ENCODE data around the gene SLCO1B1.
"Not testable (repeated sequence)": the region's sequence is repeated elsewhere in the genome, so short reads cannot be mapped to it uniquely, and the experiment has no call there.

The SLCO1B1 gene, protein sequence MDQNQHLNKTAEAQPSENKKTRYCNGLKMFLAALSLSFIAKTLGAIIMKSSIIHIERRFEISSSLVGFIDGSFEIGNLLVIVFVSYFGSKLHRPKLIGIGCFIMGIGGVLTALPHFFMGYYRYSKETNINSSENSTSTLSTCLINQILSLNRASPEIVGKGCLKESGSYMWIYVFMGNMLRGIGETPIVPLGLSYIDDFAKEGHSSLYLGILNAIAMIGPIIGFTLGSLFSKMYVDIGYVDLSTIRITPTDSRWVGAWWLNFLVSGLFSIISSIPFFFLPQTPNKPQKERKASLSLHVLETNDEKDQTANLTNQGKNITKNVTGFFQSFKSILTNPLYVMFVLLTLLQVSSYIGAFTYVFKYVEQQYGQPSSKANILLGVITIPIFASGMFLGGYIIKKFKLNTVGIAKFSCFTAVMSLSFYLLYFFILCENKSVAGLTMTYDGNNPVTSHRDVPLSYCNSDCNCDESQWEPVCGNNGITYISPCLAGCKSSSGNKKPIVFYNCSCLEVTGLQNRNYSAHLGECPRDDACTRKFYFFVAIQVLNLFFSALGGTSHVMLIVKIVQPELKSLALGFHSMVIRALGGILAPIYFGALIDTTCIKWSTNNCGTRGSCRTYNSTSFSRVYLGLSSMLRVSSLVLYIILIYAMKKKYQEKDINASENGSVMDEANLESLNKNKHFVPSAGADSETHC

DNA sequence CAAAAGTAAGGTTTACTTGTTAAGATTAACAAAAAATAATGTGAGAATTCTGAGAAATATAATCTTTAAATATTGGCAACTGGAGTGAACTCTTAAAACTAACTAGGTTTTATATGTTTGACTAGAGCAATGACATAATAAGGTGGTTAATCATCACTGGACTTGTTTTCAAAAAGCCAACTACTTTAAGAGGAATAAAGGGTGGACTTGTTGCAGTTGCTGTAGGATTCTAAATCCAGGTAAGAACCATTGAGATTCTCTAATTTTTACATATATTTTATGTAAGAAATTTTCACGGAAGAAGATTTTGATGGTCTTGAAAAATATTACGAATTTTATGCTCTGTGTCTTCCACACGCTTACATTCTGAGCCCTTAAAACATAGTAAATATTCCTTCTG is at the start of gene SLCO1B1:
TSS of gene SLCO1B1 (plus strand) at position 197 of the 400 bp plus-strand sequence. CDS start 10,381 bp downstream, outside the sequence.
- no peak for DNase-seq (ENCODE audit: low read depth in 2 of 2)

DNA sequence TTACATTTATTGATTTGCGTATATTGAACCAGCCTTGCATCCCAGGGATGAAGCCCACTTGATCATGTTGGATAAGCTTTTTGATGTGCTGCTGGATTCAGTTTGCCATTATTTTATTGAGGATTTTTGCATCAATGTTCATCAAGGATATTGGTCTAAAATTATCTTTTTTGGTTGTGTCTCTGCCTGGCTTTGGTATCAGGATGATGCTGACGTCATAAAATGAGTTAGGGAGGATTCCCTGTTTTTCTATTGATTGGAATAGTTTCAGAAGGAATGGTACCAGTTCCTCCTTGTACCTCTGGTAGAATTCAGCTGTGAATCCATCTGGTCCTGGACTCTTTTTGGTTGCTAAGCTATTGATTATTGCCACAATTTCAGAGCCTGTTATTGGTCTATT is 46.2 kb upstream of the SLCO1B1 start:
- DNase-seq (ENCODE audit: low read depth in 2 of 2): not testable (repeated sequence)

DNA sequence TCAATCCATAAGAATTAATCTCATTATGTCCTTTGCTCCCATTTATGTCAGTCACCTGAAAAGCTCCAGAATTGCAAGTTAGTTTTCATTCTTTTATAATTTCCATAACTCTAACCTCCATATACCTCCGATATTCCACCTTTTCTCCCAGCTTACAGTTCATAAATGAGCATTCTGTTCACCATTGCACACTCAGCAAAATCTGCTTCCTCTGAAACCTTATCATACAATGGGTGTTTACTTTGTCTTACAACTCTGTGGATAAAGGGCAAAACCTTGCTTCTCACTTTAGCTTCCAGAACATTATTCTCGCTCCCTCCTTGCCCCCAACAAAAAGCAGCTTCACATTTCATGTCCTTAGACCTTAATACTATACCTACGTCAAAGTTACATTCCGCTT is 19.3 kb upstream of the SLCO1B1 start:
- no peak for DNase-seq (ENCODE audit: low read depth in 2 of 2)

DNA sequence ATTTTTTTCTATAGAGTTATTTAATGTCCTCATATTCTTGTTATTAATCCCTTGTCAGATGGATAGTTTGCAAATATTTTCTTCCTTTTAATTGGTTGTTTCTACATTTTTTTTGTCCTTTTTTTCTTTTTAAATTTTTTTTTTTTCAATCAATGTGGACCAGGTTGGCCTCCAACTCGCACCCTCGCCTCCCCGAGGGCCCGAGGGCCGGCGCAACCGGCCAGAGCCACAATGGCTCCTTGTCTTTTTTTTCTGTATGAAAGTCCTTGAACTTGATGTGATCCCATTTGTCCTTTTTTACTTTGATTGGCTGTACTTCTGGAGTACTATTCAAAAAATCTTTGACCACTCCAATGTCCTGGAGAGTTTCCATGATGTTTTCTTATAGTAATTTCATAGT is 17.7 kb upstream of the SLCO1B1 start:
- DNase-seq (ENCODE audit: low read depth in 2 of 2): no peak

DNA sequence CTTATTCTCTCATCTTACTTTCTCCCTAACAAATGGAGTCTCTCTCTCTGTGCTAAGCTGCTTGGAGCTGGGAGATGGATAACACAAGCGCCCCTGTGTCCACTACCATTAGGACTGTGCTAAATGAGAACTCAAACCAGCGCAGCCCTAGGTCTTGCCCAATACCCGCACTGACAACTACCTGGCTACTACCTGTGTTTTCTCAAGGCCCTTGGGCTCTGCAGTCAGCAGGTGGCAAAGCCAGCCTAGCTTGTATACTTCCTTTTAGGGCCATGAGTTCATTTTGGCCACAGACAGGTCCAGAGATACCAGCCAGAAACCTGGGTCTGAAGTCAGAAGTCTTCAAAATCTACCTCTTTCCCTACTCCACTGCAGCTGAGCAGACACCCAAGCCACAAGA is 13.0 kb upstream of the SLCO1B1 start:
- DNase-seq (ENCODE audit: low read depth in 2 of 2): no peak

DNA sequence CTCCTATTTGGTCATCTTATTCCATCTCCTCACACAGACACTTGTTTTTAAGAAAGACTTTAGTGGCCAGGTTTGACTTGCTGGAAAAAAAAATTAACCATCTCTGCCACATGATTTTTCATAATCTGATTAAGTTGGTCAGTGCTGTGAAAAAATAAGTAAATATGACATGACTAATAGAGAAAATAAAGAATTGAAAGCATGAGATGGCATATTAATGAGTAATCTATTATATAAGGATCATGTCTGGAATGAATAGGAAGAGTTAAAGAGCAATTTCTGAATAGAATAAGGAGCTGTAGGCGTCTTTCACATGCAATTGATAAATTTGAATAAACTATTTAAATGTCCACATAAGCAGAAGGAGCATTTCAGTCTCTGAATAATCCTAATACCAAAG is 12.2 kb upstream of the SLCO1B1 start:
- no peak for DNase-seq (ENCODE audit: low read depth in 2 of 2)

DNA sequence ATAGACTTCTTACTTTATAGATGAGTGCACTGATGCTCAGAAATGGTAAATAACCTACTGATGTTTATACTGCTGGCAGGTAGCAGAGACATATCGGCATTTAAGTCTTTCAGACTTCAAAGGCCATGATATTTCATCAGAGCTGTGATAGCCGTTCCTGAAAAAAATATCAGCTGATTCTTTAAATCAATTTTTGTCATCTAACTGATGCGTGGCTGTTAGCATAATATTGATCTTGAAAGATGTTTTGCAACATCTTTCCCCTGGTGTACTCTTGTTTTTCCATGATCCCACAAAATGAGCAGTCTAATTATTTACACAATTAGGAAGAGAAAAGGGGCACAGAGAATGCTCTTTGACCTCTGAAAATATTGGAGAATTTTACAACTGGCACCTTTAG is 1.6 kb upstream of the SLCO1B1 start:
- no peak for DNase-seq (ENCODE audit: low read depth in 2 of 2)

DNA sequence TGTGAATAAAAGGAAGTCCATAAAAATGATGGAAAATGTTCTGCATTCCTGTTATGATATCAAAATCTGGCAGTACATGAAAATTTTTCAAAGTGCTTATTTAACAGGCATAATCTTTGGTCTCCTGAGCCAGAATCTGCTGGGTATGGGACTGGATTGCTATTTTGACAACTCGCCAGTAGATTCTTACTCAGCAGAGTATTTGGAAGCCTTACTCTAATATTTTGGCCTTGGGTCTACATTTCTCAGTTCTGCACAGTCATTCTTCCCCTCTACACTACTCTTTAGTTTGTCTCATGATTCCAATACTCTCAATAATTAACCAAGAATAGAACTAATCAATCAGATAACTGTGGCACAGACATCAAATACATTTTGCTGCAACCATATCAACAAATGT is 1.1 kb upstream of the SLCO1B1 start:
- DNase-seq (ENCODE audit: low read depth in 2 of 2): no peak

DNA sequence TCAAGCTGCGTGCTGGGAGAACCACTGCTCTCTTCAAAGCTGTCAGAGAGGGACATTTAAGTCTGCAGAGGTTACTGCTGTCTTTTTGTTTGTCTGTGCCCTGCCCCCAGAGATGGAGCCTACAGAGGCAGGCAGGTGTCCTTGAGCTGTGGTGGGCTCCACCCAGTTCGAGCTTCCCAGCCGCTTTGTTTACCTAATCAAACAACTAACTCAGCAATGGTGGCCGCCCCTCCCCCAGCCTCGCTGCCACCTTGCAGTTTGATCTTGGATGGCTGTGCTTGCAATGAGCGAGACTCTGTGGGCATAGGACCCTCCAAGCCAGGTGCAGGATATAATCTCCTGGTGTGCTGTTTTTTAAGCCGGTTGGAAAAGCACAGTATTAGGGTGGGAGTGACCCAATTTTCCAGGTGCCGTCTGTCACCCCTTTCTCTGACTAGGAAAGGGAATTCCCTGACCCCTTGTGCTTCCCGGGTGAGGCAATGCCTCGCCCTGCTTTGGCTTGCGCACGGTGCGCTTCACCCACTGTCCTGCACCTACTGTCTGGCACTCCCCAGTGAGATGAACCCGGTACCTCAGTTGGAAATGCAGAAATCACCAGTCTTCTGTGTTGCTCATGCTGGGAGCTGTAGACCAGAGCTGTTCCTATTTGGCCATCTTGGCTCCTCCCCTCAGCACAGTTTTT is 6.5 kb downstream of the SLCO1B1 start:
- not testable (repeated sequence) for DNase-seq (ENCODE audit: low read depth in 2 of 2)

DNA sequence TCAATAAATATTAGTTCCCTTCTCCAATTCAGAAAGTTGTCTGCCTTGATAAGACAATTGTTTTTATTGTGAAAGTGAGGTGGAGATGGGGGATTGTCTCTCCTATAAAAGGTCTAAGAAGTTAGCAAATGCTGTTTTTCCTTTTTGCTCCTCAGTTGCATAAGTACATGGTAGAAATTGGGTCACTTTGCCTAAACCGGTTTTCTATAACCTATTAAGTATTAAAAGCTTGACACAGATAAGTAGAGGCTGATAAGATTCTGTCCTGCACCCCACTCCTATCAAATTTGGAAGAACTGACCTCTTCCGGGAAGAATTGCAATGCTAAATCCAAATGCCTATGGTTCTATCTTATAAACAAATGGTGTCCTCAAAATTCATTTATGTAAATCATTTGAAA is 7.0 kb downstream of the SLCO1B1 start:
- DNase-seq (ENCODE audit: low read depth in 2 of 2): no peak

DNA sequence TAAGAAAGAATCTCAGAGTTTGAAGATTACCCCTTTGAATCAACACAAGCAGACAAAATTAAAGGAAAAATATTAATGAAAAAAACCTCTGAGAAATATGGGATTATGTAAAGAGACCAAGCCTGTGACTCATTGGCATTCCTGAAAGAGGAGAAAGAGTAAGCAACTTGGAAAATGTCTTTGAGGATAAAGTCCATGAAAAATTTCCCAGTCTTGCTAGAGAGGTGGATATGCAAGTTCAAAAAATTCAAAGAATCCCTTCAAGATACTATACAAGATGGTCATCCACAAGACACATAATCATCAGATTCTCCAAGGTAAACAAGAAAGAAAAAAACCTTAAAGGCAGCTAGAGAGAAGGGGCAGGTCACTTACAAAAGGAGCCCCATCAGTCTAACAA is 13.3 kb downstream of the SLCO1B1 start:
- DNase-seq (ENCODE audit: low read depth in 2 of 2): no peak

DNA sequence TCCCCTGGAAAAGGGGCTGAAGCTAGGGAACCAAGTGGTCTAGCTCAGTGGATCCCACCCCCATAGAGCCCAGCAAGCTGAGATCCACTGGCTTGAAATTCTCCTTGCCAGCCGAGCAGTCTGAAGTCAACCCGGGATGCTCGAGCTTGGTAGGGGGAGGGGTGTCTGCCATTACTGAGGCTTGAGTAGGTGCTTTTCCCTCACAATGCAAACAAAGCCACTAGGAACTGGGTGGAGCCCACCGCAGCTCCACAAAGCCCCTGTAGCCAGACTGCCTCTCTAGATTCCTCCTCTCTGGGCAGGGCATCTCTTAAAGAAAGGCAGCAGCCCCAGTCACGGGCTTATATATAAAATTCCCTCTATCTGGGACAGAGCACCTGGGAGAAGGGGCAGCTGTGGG is 18.9 kb downstream of the SLCO1B1 start:
- not testable (repeated sequence) for DNase-seq (ENCODE audit: low read depth in 2 of 2)

DNA sequence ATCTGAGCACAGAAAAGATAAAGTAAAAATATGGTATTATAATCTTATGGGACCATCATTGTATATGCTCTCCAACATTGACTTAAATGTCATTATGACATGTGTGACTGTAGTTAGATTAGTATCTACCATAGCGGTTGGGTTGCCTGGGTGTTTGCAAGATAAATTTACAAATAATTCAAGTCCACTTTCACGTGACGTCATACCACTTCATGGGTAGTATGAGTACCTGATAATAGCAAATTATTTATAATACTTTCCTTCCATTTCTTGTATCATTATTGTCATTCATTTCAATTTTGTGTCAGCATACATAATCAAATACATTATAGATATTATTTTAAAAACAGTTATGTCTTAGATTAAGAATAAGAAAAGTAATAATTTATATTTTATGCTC is 20.2 kb downstream of the SLCO1B1 start:
- no peak for DNase-seq (ENCODE audit: low read depth in 2 of 2)

DNA sequence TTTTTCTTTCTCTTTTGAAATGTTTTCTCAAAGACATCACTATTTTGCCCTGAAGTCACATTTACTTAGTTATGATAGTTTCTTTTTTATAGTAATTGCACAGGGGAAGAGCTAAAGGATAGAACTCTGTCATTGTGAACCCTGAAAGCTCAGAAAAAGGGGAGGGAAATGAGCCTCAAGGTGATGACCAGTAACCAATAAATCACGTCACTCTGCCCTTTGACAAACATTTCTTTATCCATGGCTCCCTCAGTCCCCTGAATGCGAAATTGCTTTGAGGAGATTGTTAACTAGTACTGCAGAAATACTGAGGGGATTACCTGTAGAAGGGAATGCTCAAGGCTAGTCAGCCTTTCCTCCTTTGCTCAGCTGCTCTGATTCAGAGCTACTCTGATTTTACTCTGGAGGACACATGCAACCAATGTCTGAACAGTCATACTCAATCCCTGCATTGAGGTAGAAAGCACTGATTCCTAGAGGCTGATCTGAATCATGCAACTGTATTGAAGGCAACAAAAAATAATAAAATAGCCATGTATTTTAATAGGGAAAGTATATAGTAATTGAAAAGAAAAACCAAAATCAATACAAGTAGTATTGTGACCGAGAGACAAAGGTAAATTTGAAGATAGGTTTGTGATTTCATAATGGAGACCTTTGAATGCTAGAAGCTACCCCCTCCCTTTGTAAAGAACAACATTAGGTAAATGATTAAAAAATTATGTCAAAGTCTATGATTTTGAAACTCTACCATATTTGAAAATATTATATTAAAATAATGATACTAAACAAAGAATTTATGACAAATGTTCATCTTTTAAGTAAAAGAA is 24.7 kb downstream of the SLCO1B1 start:
- no peak for DNase-seq (ENCODE audit: low read depth in 2 of 2)

DNA sequence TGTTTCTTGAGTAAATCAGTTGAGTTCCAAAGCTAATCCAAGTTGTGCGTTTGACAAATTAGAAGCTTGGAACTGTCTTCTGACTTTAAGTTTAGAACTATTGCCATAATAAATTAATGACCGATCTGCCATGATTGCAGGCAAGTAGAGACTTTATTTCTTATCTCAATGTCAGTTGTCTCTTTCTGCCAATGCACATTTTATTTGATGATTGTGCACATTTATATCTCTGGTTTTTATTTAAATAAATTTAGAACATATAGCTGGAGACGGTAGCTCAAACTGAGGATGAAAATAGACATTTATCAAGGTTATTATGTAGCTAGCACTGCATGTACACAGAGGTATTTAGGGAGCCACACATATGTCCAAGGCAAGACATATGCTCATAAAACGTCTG is 34.1 kb downstream of the SLCO1B1 start:
- DNase-seq (ENCODE audit: low read depth in 2 of 2): no peak

DNA sequence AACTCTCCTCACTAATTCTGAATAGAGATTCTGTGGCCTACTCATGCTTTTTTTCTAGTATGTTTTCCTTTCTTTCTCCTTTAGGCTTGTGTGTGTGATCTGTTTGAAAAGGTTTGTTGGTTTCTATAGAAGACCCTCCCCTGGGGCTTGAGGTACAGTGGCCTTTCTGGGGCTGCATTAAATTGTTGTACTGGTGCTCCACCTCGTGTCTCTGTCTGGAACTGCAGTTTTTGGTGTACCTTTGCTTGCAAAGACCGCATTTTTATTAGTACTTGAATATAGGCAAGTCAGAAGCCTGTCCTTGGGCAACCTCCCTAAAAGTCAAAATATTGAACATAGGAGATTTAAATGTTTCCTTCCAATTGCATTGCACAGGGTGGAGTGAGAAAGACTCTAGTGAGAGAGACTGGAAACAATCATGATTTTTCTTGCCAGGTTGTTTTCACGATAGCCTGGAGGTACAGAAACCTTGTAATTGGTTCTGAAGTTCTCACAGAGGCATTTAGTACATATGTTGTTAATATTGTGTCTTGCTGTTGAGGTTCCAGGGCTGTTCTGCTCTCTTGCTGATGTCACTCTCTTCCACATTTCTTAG is 39.0 kb downstream of the SLCO1B1 start:
- peak; percentile 1 to 5 for DNase-seq (ENCODE audit: low read depth in 2 of 2)

DNA sequence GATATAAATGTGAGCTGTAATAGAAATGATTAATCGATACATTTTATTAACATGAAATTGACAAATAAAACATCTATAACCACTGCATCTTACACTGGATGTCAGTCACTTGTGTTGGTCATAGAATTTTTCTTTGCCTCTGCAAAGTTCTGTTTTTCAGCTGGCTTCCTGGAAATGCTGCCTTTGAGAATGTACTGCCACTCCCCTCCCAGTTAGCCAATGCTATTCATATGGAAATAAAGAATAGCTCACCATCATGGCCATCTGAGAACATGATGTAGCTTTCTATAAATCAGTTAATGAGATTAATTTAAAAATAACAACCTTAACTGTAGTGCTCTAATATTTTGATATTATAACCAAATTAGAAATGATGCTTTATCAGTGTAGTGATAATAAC is 41.1 kb downstream of the SLCO1B1 start:
- no peak for DNase-seq (ENCODE audit: low read depth in 2 of 2)

DNA sequence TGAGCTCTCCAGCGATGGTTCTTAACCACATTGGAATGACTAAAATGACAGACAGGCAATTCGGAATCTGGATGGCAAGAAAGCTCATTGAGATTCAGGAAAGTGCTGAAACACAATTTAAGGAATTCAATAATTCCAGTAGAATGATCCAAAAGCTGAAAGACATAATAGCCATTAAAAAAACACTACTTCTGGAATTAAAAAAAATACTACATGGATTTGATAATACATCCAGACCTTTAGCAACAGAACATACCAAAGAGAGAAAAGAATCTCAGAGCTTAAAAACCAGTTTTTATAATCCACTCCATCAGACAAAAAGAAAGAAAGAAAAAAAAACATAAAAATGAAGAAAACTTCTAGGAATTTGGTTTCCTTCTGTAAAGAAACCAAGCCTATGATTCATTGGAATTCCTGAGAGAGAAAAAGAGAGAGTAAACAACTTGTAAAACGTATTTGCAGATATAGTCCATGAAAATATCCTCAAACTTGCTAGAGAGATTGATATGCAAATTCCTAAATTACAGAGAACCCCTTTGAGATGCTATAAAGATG is 52.8 kb downstream of the SLCO1B1 start:
- no peak for DNase-seq (ENCODE audit: low read depth in 2 of 2)

DNA sequence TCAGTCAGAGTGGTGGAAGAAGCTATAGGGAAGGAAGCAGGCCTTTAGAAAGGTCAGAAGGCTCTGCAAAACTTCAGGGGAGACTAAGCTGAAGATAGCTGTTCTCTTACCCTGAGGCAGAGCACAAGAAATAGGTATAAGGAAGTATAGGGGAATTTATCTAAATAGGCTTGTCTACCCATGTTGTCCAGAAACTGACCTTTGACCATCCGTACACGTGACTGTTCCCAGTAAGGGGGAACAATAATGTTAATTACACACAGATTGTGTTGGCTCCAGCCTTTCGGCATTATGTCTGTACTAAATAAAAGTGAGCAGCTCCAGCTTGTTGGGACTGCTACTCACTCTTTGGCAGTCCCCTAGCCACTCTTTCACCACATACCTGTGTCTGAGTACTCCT is 59.0 kb downstream of the SLCO1B1 start:
- no peak for DNase-seq (ENCODE audit: low read depth in 2 of 2)

DNA sequence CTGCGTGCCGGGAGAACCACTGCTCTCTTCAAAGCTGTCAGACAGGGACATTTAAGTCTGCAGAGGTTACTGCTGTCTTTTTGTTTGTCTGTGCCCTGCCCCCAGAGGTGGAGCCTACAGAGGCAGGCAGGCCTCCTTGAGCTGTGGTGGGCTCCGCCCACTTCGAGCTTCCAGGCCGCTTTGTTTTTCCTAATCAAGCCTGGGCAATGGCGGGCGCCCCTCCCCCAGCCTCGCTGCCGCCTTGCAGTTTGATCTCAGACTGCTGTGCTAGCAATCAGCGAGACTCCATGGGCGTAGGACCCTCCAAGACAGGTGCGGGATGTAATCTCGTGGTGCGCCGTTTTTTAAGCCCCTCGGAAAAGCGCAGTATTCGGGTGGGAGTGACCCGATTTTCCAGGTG is 83.4 kb downstream of the SLCO1B1 start:
- not testable (repeated sequence) for DNase-seq (ENCODE audit: low read depth in 2 of 2)

DNA sequence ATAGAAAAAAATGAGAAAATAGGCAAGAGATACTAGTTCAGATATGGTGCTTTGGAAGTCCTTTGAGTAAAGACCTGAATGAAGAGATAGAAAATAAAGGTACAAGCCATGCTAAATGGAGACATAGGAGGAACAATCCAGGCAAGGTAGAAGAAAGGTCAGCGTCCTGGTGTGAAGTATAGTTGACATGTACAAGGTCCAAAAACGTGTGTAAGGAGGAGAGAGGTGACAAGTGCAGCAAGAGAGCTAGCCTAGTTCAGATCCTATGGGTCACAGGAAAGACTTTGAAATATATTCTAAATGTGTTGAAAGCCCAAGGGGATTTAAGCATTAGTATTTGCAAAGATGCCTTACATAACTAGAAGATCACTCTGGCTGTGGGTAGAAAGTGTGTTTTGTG is 88.2 kb downstream of the SLCO1B1 start:
- DNase-seq (ENCODE audit: low read depth in 2 of 2): no peak

All from stimulated activated CD8-positive, alpha-beta memory T cell treated with anti-CD3 and anti-CD28 coated beads, Interleukin-2, amount 100 ng/mL, for 48 hours (primary cell).